Measurements from ENCODE around the gene PSMD4.

PSMD4 gene

GRCh38 chr1:151292207-151293030, 37.9 kb downstream of the PSMD4 start:
- Histone ChIP-seq H3K27ac (ENCODE audit: low read depth, low read length) (no peak overlapping the region), H3K4me3 (ENCODE audit: low read length) (no peak overlapping the region), H3K4me1 (ENCODE audit: control insufficient read depth, insufficient read depth, low read length) (no peaks in the 10 kb centered on the region), H3K9ac (ENCODE audit: low read length) (peak overlapping the region; percentile 17), H3K36me3 (ENCODE audit: control insufficient read depth, insufficient read depth, low read length) (peaks cover 81% of the 10 kb centered on the region), H3K27me3 (ENCODE audit: control insufficient read depth, insufficient read depth, low read length) (no peaks in the 10 kb centered on the region)

- Histone ChIP-seq H3K4me3 (ENCODE audit: low read length) (no peak overlapping the region), H3K27me3 (ENCODE audit: control insufficient read depth, insufficient read depth, low read length) (no peaks in the 10 kb centered on the region), H3K9ac (ENCODE audit: low read length) (peak overlapping the region; percentile 17), H3K4me1 (ENCODE audit: control insufficient read depth, insufficient read depth, low read length) (no peaks in the 10 kb centered on the region), H3K27ac (ENCODE audit: low read depth, low read length) (no peak overlapping the region), H3K36me3 (ENCODE audit: control insufficient read depth, insufficient read depth, low read length) (peaks cover 80% of the 10 kb centered on the region)
These were observed 38.6 kb downstream of the PSMD4 start for GRCh38 chr1:151293093-151293492.

DNA sequence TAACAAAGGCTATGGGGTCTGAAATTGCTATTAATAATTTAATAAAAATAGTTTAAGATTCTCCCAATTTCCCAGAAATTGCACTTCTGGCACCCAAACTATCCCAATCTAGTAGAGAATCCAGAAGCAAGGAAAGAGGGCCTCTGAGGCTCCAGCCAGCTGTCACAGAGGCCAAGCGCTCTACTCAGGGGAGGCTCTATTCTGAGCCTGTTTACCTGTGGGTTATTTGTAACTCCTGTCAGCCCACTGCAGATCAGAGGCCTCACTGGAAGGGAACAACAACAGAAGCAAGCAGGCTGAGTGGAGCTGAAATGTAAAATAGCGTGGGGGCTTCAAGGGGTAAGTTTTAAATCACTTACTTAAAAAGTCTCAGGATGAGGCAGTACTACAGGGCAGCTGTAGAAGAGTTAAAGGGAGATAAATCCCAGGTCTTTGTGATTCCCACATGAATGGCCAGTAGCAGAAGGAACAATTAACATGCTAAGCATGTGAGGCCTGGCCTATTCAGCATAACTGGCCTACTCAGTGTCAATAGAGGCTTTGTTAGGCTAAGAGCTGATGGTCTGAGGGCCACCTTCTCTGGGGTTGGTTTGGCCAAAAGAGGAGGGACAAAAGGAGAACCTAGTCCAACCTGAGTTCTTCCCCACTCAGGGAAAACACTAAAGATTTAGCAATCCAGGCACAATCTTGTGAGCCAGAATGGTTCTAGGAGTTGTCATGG, 40.4 kb downstream of the PSMD4 start:
- Histone ChIP-seq H3K27me3 (ENCODE audit: control insufficient read depth, insufficient read depth, low read length) (no peaks in the 10 kb centered on the region), H3K9ac (ENCODE audit: low read length) (no peak overlapping the region), H3K27ac (ENCODE audit: low read depth, low read length) (no peak overlapping the region), H3K4me3 (ENCODE audit: low read length) (no peak overlapping the region), H3K4me1 (ENCODE audit: control insufficient read depth, insufficient read depth, low read length) (no peaks in the 10 kb centered on the region), H3K36me3 (ENCODE audit: control insufficient read depth, insufficient read depth, low read length) (peaks cover 74% of the 10 kb centered on the region)

- peaks cover 43% of the 10 kb centered on the region for H3K36me3 ChIP-seq (ENCODE audit: control insufficient read depth, insufficient read depth, low read length)
- no peaks in the 10 kb centered on the region for H3K27me3 ChIP-seq (ENCODE audit: control insufficient read depth, insufficient read depth, low read length)
- no peak overlapping the region for H3K9ac ChIP-seq (ENCODE audit: low read length)
- peak overlapping the region; percentile 20 for H3K27ac ChIP-seq (ENCODE audit: low read depth, low read length)
- no peak overlapping the region for H3K4me3 ChIP-seq (ENCODE audit: low read length)
- H3K4me1 ChIP-seq (ENCODE audit: control insufficient read depth, insufficient read depth, low read length): peaks cover 18% of the 10 kb centered on the region
These were observed 55.3 kb downstream of the PSMD4 start for GRCh38 chr1:151309811-151310323.

- H3K9ac ChIP-seq (ENCODE audit: low read length): no peak overlapping the region
- peak overlapping the region; percentile 64 for H3K27ac ChIP-seq (ENCODE audit: low read depth, low read length)
- H3K4me3 ChIP-seq (ENCODE audit: low read length): no peak overlapping the region
- peaks cover 43% of the 10 kb centered on the region for H3K36me3 ChIP-seq (ENCODE audit: control insufficient read depth, insufficient read depth, low read length)
- peaks cover 18% of the 10 kb centered on the region for H3K4me1 ChIP-seq (ENCODE audit: control insufficient read depth, insufficient read depth, low read length)
- H3K27me3 ChIP-seq (ENCODE audit: control insufficient read depth, insufficient read depth, low read length): no peaks in the 10 kb centered on the region
These were observed 56.5 kb downstream of the PSMD4 start for GRCh38 chr1:151311011-151311410.

DNA sequence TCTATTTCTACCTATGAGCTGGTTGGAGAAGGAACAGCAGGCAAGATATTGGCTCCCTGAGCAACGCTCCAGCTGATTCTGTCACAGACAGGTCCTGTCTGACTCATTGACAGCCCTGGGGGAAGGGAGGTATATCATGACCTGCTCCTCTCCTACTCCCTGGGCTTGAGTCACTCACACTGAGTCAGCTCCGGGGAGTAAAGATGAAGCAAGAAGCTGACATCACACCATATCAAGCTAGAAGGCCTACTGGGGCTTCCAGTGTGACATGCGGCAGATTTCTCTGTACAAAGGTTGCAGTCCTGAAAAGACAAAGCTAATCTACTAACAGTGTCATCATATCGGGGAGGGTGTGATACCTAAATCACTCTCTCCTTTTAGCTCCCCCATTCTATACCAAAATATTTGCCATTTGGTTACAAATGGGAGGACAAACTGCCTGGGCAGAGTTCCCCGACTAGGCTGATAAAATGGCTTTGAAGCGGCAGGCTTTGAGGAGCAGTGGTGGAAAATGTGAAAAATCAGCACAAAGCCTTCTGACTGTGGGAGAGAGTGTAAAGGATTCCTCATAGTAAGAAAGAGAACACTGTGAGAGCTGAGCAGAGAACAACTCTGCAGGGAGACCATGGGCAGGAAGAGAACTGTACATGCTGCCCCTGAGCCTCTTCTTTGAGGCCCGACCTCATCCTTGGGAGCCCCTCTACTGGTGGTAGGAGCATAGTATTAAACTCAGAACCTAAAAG, 57.2 kb downstream of the PSMD4 start:
- Histone ChIP-seq H3K4me1 (ENCODE audit: control insufficient read depth, insufficient read depth, low read length) (peaks cover 18% of the 10 kb centered on the region), H3K4me3 (ENCODE audit: low read length) (no peak overlapping the region), H3K9ac (ENCODE audit: low read length) (no peak overlapping the region), H3K36me3 (ENCODE audit: control insufficient read depth, insufficient read depth, low read length) (peaks cover 38% of the 10 kb centered on the region), H3K27me3 (ENCODE audit: control insufficient read depth, insufficient read depth, low read length) (no peaks in the 10 kb centered on the region), H3K27ac (ENCODE audit: low read depth, low read length) (peak overlapping the region; percentile 64)

- no peaks in the 10 kb centered on the region for H3K27me3 ChIP-seq (ENCODE audit: control insufficient read depth, insufficient read depth, low read length)
- peaks cover 18% of the 10 kb centered on the region for H3K4me1 ChIP-seq (ENCODE audit: control insufficient read depth, insufficient read depth, low read length)
- no peak overlapping the region for H3K4me3 ChIP-seq (ENCODE audit: low read length)
- no peak overlapping the region for H3K9ac ChIP-seq (ENCODE audit: low read length)
- H3K27ac ChIP-seq (ENCODE audit: low read depth, low read length): peak overlapping the region; percentile 64
- H3K36me3 ChIP-seq (ENCODE audit: control insufficient read depth, insufficient read depth, low read length): peaks cover 33% of the 10 kb centered on the region
These were observed 57.9 kb downstream of the PSMD4 start for GRCh38 chr1:151312411-151312810.

- Histone ChIP-seq H3K9ac (ENCODE audit: low read length) (no peak overlapping the region), H3K4me1 (ENCODE audit: control insufficient read depth, insufficient read depth, low read length) (peaks cover 18% of the 10 kb centered on the region), H3K27me3 (ENCODE audit: control insufficient read depth, insufficient read depth, low read length) (no peaks in the 10 kb centered on the region), H3K4me3 (ENCODE audit: low read length) (no peak overlapping the region), H3K27ac (ENCODE audit: low read depth, low read length) (no peak overlapping the region), H3K36me3 (ENCODE audit: control insufficient read depth, insufficient read depth, low read length) (peaks cover 29% of the 10 kb centered on the region)
These were observed 58.3 kb downstream of the PSMD4 start for GRCh38 chr1:151312826-151313225.

- no peak overlapping the region for H3K4me3 ChIP-seq (ENCODE audit: low read length)
- H3K27ac ChIP-seq (ENCODE audit: low read depth, low read length): peak overlapping the region; percentile 42
- H3K36me3 ChIP-seq (ENCODE audit: control insufficient read depth, insufficient read depth, low read length): peaks cover 24% of the 10 kb centered on the region
- H3K9ac ChIP-seq (ENCODE audit: low read length): no peak overlapping the region
- H3K27me3 ChIP-seq (ENCODE audit: control insufficient read depth, insufficient read depth, low read length): no peaks in the 10 kb centered on the region
- H3K4me1 ChIP-seq (ENCODE audit: control insufficient read depth, insufficient read depth, low read length): peaks cover 18% of the 10 kb centered on the region
These were observed 59.0 kb downstream of the PSMD4 start for GRCh38 chr1:151313501-151313900.

- Histone ChIP-seq H3K9ac (ENCODE audit: low read length) (no peak overlapping the region), H3K36me3 (ENCODE audit: control insufficient read depth, insufficient read depth, low read length) (peaks cover 18% of the 10 kb centered on the region), H3K27me3 (ENCODE audit: control insufficient read depth, insufficient read depth, low read length) (no peaks in the 10 kb centered on the region), H3K4me3 (ENCODE audit: low read length) (no peak overlapping the region), H3K27ac (ENCODE audit: low read depth, low read length) (peak overlapping the region; percentile 42), H3K4me1 (ENCODE audit: control insufficient read depth, insufficient read depth, low read length) (peaks cover 18% of the 10 kb centered on the region)
These were observed 59.8 kb downstream of the PSMD4 start for GRCh38 chr1:151314137-151314875.

DNA sequence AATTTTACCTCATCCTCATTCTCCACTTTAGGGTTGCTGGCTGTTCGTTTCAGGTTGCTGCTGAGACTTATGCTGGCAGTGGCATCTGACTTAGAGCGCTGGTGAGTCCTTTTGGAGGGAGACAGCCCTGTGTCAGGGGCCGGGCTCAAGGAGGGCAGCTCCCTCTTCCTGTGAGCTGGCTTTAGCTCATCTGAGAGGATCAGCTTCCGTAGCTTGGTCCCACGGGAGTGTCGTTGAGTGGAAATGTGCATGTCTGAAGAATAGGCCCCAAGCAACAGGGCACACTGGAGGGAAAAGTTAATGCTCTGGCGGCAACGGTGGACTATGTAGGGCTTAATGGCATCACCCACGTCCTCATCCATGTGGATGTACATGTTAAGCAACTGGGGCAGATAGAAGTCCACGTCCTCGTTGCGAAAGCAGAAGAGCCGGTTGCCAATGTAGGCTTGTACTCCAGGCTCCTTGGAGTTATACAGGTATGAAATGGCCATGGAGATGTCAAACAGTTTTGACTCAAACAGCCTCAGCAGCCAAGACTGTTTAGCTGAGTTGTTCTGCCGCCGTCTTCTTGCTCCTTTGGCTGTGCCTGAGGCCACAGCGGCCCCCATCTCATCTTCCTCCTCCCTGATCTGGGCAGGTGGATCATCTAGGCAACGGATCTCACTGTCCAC, 61.2 kb downstream of the PSMD4 start:
- no peak overlapping the region for H3K9ac ChIP-seq (ENCODE audit: low read length)
- no peak overlapping the region for H3K27ac ChIP-seq (ENCODE audit: low read depth, low read length)
- no peaks in the 10 kb centered on the region for H3K27me3 ChIP-seq (ENCODE audit: control insufficient read depth, insufficient read depth, low read length)
- peaks cover 21% of the 10 kb centered on the region for H3K36me3 ChIP-seq (ENCODE audit: control insufficient read depth, insufficient read depth, low read length)
- H3K4me3 ChIP-seq (ENCODE audit: low read length): no peak overlapping the region
- peaks cover 16% of the 10 kb centered on the region for H3K4me1 ChIP-seq (ENCODE audit: control insufficient read depth, insufficient read depth, low read length)
